ENCODE data around the gene PHEX.

DNA sequence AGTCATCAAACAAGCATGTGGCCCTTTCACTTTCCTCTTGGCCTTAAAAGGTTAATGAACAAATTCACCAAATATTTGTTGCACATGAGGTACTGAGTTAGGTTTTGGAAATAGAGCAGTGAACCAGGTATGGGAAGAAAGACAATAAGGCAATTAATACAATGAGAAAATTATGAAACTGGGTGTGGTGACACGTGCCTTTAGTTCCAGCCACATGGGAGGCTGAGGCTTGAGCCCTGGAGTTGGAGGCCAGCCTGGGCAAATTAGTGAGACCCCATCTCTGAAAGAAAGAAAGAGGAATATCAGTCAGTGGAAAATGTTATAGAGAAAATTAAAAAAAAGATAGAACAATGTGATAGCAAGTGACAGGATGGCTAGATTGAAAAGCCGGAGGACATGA, 8.1 kb downstream of the PHEX start:
- TF ChIP-seq ZNF565 (CRISPR knock-in tag; conservative IDR thresholded peaks at IDR 0.05; ENCODE audit: low read depth), result no peak
- no peak for TF ChIP-seq ARNTL (CRISPR knock-in tag; IDR thresholded peaks at IDR 0.05; ENCODE audit: borderline replicate concordance, low read depth)
- TF ChIP-seq, protein P1, sequence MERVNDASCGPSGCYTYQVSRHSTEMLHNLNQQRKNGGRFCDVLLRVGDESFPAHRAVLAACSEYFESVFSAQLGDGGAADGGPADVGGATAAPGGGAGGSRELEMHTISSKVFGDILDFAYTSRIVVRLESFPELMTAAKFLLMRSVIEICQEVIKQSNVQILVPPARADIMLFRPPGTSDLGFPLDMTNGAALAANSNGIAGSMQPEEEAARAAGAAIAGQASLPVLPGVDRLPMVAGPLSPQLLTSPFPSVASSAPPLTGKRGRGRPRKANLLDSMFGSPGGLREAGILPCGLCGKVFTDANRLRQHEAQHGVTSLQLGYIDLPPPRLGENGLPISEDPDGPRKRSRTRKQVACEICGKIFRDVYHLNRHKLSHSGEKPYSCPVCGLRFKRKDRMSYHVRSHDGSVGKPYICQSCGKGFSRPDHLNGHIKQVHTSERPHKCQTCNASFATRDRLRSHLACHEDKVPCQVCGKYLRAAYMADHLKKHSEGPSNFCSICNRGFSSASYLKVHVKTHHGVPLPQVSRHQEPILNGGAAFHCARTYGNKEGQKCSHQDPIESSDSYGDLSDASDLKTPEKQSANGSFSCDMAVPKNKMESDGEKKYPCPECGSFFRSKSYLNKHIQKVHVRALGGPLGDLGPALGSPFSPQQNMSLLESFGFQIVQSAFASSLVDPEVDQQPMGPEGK (CRISPR knock-in tag; IDR thresholded peaks at IDR 0.05; ENCODE audit: borderline replicate concordance), result no peak
- TF ChIP-seq SNAI2 (CRISPR knock-in tag; IDR thresholded peaks at IDR 0.05), result no peak
- no peak for TF ChIP-seq ZC3H10 (CRISPR knock-in tag; IDR thresholded peaks at IDR 0.05)
- no peak for TF ChIP-seq GLIS3 (CRISPR knock-in tag; IDR thresholded peaks at IDR 0.05)
- no peak for TF ChIP-seq ESRRG (CRISPR knock-in tag; IDR thresholded peaks at IDR 0.05)
